Naive thymus-derived CD4-positive, alpha-beta T cell (primary cell): ENCODE results near the gene FSD1. TPM values are rescaled to one million over a fixed set of nuclear protein-coding genes. Genes with fewer than 3 reads are reported as not detected.

Experiments used
- ATAC-seq: fragments of 150-1000 bp; cut with Tn5 transposase; 2 replicates; pipeline ENCODE4 v1.10.0; 2021; ENCODE audit warnings: mild to moderate bottlenecking, moderate library complexity
- CTCF ChIA-PET: fragments of 350-600 bp; sonication (Branson Sonifier 250); formaldehyde crosslinking; loops from one replicate; lab custom pipeline; 2021; ENCODE audit warnings: antibody characterized with exemption; lab: Charles Lee
- POLR2A ChIA-PET: fragments of 350-600 bp; sonication (Branson Sonifier 250); formaldehyde crosslinking; loops from one replicate; lab custom pipeline; 2021; ENCODE audit warnings: antibody characterized with exemption, inconsistent platforms; lab: Charles Lee
- DNase-seq, 9 donors: peaks; one replicate each; pipeline versions ENCODE4 v3.0.0 to v3.0.0-alpha.2; 2020 to 2022; ENCODE audit warnings: mixed read lengths in 1 of 9
- H3K27ac ChIP-seq: one replicate; pipeline ENCODE4 v1.7.0; 2013; ENCODE audit warnings: mild to moderate bottlenecking, low read depth, low read length, moderate library complexity
- H3K27me3 ChIP-seq, 2 donors: one replicate each; pipeline ENCODE4 v1.7.0; 2013; ENCODE audit warnings: low read length in 2 of 2, mild to moderate bottlenecking in 2 of 2, moderate library complexity in 2 of 2; ENCODE audit not compliant: control insufficient read depth in 2 of 2, insufficient read depth in 2 of 2
- H3K36me3 ChIP-seq, 3 experiments: 1 replicate in 2 of 3; 2 replicates in 1 of 3; pipeline ENCODE4 v1.7.0; 2013; ENCODE audit warnings: low read length in 3 of 3, mild to moderate bottlenecking in 3 of 3, moderate library complexity in 1 of 3; ENCODE audit not compliant: insufficient read depth in 3 of 3, control insufficient read depth in 2 of 3
- H3K4me1 ChIP-seq, 2 donors: one replicate each; pipeline ENCODE4 v1.7.0; 2013; ENCODE audit warnings: low read length in 2 of 2, mild to moderate bottlenecking in 2 of 2, moderate library complexity in 1 of 2; ENCODE audit not compliant: control insufficient read depth in 2 of 2, insufficient read depth in 2 of 2
- H3K4me3 ChIP-seq: 2 replicates; pipeline ENCODE4 v1.7.0; 2013; ENCODE audit warnings: mild to moderate bottlenecking, low read length
- H3K9me3 ChIP-seq, 3 experiments: 1 replicate in 2 of 3; 2 replicates in 1 of 3; pipeline ENCODE4 v1.7.0; 2013; ENCODE audit warnings: low read length in 3 of 3; ENCODE audit not compliant: control insufficient read depth in 2 of 3
- H3K27ac Mint-ChIP-seq, 9 donors: one replicate each; pipeline ENCODE4 v1.8.0; 2020 to 2022; ENCODE audit warnings: mixed read lengths in 9 of 9, mild to moderate bottlenecking in 8 of 9, moderate library complexity in 5 of 9, inconsistent platforms in 2 of 9
- H3K27me3 Mint-ChIP-seq, 5 donors: one replicate each; pipeline ENCODE4 v1.8.0; 2021 to 2022; ENCODE audit warnings: mixed read lengths in 5 of 5, mild to moderate bottlenecking in 1 of 5
- H3K36me3 Mint-ChIP-seq, 5 donors: one replicate each; pipeline ENCODE4 v1.8.0; 2020 to 2022; ENCODE audit warnings: mixed read lengths in 5 of 5, mild to moderate bottlenecking in 3 of 5, inconsistent platforms in 1 of 5
- H3K4me1 Mint-ChIP-seq, 7 donors: one replicate each; pipeline ENCODE4 v1.8.0; 2020 to 2022; ENCODE audit warnings: mixed read lengths in 7 of 7, mild to moderate bottlenecking in 3 of 7, inconsistent platforms in 1 of 7
- H3K4me3 Mint-ChIP-seq, 10 donors: one replicate each; pipeline ENCODE4 v1.8.0; 2020 to 2022; ENCODE audit warnings: mild to moderate bottlenecking in 10 of 10, mixed read lengths in 10 of 10, moderate library complexity in 6 of 10, inconsistent platforms in 2 of 10
- H3K9me3 Mint-ChIP-seq, 11 donors: one replicate each; pipeline ENCODE4 v1.8.0; 2020 to 2022; ENCODE audit warnings: mixed read lengths in 11 of 11, mild to moderate bottlenecking in 4 of 11, inconsistent platforms in 1 of 11, moderate library complexity in 1 of 11
- intact Hi-C, 2 donors: fragments of 100-400 bp; cut with micrococcal nuclease; formaldehyde crosslinking; loops; one replicate each; pipeline ENCODE4 v1.15.1; 2023
- polyA plus RNA-seq, 2 donors: library from polyadenylated mRNA; unstranded; fragments of 300-500 nt; fragmentation: Illumina TruSeq; gene quantifications; one replicate each; pipeline ENCODE4 v1.2.3, GENCODE V29; 2021
- total RNA-seq, 6 experiments: library from RNA in 5 of 6; stranded (reverse) in 5 of 6; gene quantifications; 1 replicate in 5 of 6; 2 replicates in 1 of 6; pipeline ENCODE4 v1.2.3 and lab custom pipeline; 2021 to 2026

FSD1 gene
- total and polyA plus RNA-seq, 7 experiments from 2014 or later: 0.95 to 18.9 (median 2.3) TPM

DNA sequence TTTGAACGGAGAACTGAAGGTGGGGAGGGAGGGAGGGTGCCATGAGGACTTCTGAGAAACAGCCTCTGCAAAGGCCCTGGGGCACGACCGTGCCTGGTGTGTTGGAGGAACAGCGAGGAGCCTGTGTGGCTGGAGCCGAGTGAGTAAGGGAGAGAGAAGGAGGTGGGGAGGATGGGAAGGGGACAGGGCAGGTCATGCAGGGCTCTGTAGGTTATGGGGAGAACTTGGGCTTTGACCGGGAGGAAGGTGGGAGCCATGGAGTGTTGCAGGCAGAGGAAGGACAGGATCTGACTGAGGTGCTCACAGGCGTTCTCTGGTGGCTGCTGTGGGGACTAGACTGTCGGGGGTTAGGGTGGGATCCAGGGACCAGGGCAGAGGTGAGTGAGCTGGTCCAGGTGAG is 45.7 kb downstream of the FSD1 start:
- ChIA-PET POLR2A (no interaction called here), CTCF (interaction anchor here (0.7 to 1.7 kb wide), 3 partner anchors 29 to 123 kb away, joined by 3 to 8 read pairs (median 3); no protein-coding TSS in a partner anchor)
- Histone ChIP-seq H3K27ac (no peak overlapping the region), H3K4me3 (no peak overlapping the region), H3K4me1 (no peaks in the 10 kb centered on the region), H3K9me3 (no peaks in the 10 kb centered on the region), H3K36me3 (peaks cover 0 to 14% (median 0%) of the 10 kb centered on the region in 3 experiments), H3K27me3 (no peaks in the 10 kb centered on the region)
- Mint-ChIP-seq H3K4me1 (peaks cover 0 to 10% (median 7%) of the 10 kb centered on the region in 7 donors), H3K9me3 (no peaks in the 10 kb centered on the region), H3K27ac (peak overlapping the region in 1 of 9 donors; percentile 2), H3K4me3 (peak overlapping the region in 1 of 10 donors; percentile 16), H3K27me3 (no peaks in the 10 kb centered on the region), H3K36me3 (peaks cover 0 to 6% (median 3%) of the 10 kb centered on the region in 5 donors)
- ATAC-seq: no peak
- no peak for DNase-seq
- intact Hi-C loops: no loop called here

DNA sequence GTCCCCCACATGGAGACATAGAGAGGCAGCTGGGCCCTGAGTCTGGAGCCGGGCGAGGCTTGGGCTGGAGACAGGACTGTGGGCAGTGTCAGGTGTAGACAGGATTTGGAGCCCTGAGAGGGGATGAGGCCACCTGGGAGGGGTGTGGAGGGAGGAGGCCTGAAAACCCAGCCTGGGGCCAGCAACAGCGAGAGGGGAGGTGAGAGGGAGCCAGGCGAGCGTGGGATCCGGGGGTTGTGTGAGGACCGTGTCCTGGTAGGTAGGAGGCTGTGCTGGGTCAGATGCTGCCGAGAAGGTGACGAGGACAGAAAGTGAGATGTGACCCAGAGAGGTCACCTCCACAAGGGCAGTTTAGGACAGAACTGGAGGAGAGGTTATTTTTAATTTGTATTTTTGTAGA is 46.3 kb downstream of the FSD1 start:
- ChIA-PET CTCF (interaction anchor here (1.1 to 1.7 kb wide), 2 partner anchors 29 to 83 kb away, joined by 3 to 8 read pairs; no protein-coding TSS in a partner anchor), POLR2A (no interaction called here)
- H3K4me3 ChIP-seq: no peak overlapping the region
- no peaks in the 10 kb centered on the region for H3K4me1 ChIP-seq
- H3K27ac Mint-ChIP-seq: peak overlapping the region in 1 of 9 donors; percentile 2
- H3K27me3 ChIP-seq: no peaks in the 10 kb centered on the region
- H3K4me1 Mint-ChIP-seq: peaks cover 0 to 9% (median 3%) of the 10 kb centered on the region in 7 donors
- H3K36me3 ChIP-seq: peaks cover 0 to 12% (median 0%) of the 10 kb centered on the region in 3 experiments
- no peak overlapping the region for H3K27ac ChIP-seq
- intact Hi-C loops: no loop called here
- no peaks in the 10 kb centered on the region for H3K9me3 Mint-ChIP-seq
- ATAC-seq (no peak), DNase-seq (no peak)
- no peak overlapping the region for H3K4me3 Mint-ChIP-seq
- H3K9me3 ChIP-seq: no peaks in the 10 kb centered on the region
- H3K27me3 Mint-ChIP-seq: no peaks in the 10 kb centered on the region
- peaks cover 0 to 6% (median 3%) of the 10 kb centered on the region in 5 donors for H3K36me3 Mint-ChIP-seq

DNA sequence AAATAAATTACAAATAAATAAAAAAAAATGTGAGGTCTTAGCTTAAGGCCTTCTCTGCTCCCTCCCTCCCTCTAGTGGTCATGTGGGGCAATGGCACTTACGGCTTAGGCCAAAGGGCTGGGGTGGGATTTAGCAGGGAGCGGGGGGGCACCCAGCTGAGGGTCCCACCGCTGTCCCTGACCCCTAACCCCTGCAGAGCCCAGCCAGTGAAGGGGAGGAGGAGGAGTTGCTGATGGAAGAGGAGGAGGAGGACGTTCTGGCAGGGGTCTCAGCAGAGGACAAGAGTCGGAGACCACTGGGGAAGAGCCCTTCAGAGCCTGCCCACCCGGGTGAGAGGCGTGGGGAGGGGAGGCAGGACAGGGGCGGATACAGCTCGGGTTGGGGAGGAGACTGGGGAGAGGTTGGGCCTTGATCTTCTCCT is 48.3 kb downstream of the FSD1 start:
- H3K4me1 Mint-ChIP-seq: peaks cover 0 to 9% (median 0%) of the 10 kb centered on the region in 7 donors
- ChIA-PET POLR2A (interaction anchor here (0.7 to 2.3 kb wide), 4 partner anchors 9 to 90 kb away, joined by 3 to 14 read pairs (median 3); partner anchors contain the start of gene MPND), CTCF (interaction anchor here (0.7 to 2.8 kb wide), 15 partner anchors 9 to 119 kb away, joined by 3 to 51 read pairs (median 6); partner anchors contain the start of genes HDGFL2, MPND and YJU2)
- intact Hi-C loops: loop anchor here (1.0 kb wide), 1 partner anchor 85 kb away; no protein-coding TSS in a partner anchor
- H3K27ac Mint-ChIP-seq: peak overlapping the region in 3 of 9 donors; percentile 51 to 78 (median 76)
- Histone ChIP-seq H3K36me3 (peaks cover 0 to 8% (median 0%) of the 10 kb centered on the region in 3 experiments), H3K4me1 (no peaks in the 10 kb centered on the region), H3K4me3 (no peak overlapping the region), H3K27ac (no peak overlapping the region), H3K9me3 (no peaks in the 10 kb centered on the region), H3K27me3 (no peaks in the 10 kb centered on the region)
- DNase-seq (peak in 7 of 9 donors; percentile 31 to 72 (median 60)), ATAC-seq (peak; percentile 87)
- H3K36me3 Mint-ChIP-seq: peaks cover 0 to 4% (median 0%) of the 10 kb centered on the region in 5 donors
- H3K27me3 Mint-ChIP-seq: no peaks in the 10 kb centered on the region
- H3K9me3 Mint-ChIP-seq: no peaks in the 10 kb centered on the region
- no peak overlapping the region for H3K4me3 Mint-ChIP-seq

DNA sequence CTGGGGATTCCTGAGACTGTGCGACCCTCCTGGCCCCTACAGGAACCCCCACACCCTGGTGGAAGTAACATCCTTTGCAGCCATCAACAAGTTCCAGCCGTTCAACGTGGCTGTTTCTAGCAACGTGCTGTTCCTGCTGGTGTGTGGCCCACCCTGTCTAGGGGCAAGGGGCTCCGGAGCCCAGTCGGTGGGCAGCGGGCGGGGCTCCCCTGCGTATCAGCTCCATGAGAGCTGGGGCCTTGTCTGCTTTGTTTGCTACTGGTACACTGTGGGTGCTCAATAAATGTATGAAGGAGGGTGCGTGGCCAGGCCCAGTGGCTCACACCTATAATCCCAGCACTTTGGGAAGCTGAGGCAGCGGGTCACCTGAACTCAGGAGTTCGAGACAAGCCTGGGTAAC is 49.9 kb downstream of the FSD1 start:
- H3K27me3 Mint-ChIP-seq: no peaks in the 10 kb centered on the region
- CTCF ChIA-PET: interaction anchor here (0.7 to 1.7 kb wide), 5 partner anchors 34 to 99 kb away, joined by 3 to 6 read pairs (median 3); no protein-coding TSS in a partner anchor
- intact Hi-C loops: no loop called here

DNA sequence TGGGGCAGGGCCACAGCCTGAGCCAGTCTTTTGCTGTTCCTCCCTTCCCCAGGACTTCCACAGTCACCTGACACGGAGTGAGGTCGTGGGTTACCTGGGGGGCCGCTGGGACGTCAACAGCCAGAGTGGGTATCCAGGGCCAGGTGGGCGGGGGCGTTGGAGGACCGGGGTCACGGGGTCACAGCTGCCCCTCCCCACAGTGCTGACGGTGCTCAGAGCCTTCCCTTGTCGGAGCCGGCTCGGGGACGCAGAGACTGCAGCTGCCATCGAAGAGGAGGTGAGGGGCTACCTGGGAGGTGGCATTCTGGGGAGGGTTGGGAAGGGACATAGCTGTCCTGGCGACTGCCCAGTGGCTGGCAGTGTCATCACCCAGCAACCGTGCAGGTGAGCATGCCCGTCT is 50.5 kb downstream of the FSD1 start:
- Histone ChIP-seq H3K4me1 (no peaks in the 10 kb centered on the region), H3K9me3 (no peaks in the 10 kb centered on the region), H3K36me3 (peaks cover 0 to 25% (median 0%) of the 10 kb centered on the region in 3 experiments), H3K27me3 (no peaks in the 10 kb centered on the region), H3K4me3 (no peak overlapping the region), H3K27ac (no peak overlapping the region)
- CTCF ChIA-PET: interaction anchor here (0.7 to 1.7 kb wide), 3 partner anchors 35 to 88 kb away, joined by 3 to 6 read pairs (median 3); no protein-coding TSS in a partner anchor
- H3K27me3 Mint-ChIP-seq: no peaks in the 10 kb centered on the region
- peaks cover 0 to 9% (median 0%) of the 10 kb centered on the region in 7 donors for H3K4me1 Mint-ChIP-seq
- no peak overlapping the region for H3K4me3 Mint-ChIP-seq
- intact Hi-C loops: no loop called here
- DNase-seq (no peak), ATAC-seq (no peak)
- no peaks in the 10 kb centered on the region for H3K9me3 Mint-ChIP-seq
- H3K27ac Mint-ChIP-seq: no peak overlapping the region
- peaks cover 0 to 5% (median 0%) of the 10 kb centered on the region in 5 donors for H3K36me3 Mint-ChIP-seq
- POLR2A ChIA-PET: no interaction called here

More for the DNA sequence above, 49.9 kb downstream of the FSD1 start:
- ATAC-seq: no peak
- Histone ChIP-seq H3K4me3 (no peak overlapping the region), H3K27ac (no peak overlapping the region), H3K9me3 (no peaks in the 10 kb centered on the region), H3K36me3 (peaks cover 0 to 19% (median 0%) of the 10 kb centered on the region in 3 experiments), H3K27me3 (no peaks in the 10 kb centered on the region), H3K4me1 (no peaks in the 10 kb centered on the region)
- peaks cover 0 to 9% (median 0%) of the 10 kb centered on the region in 7 donors for H3K4me1 Mint-ChIP-seq
- no peak overlapping the region for H3K4me3 Mint-ChIP-seq
- POLR2A ChIA-PET: no interaction called here
- H3K9me3 Mint-ChIP-seq: no peaks in the 10 kb centered on the region
- DNase-seq: no peak
- no peak overlapping the region for H3K27ac Mint-ChIP-seq
- peaks cover 0 to 4% (median 0%) of the 10 kb centered on the region in 5 donors for H3K36me3 Mint-ChIP-seq

DNA sequence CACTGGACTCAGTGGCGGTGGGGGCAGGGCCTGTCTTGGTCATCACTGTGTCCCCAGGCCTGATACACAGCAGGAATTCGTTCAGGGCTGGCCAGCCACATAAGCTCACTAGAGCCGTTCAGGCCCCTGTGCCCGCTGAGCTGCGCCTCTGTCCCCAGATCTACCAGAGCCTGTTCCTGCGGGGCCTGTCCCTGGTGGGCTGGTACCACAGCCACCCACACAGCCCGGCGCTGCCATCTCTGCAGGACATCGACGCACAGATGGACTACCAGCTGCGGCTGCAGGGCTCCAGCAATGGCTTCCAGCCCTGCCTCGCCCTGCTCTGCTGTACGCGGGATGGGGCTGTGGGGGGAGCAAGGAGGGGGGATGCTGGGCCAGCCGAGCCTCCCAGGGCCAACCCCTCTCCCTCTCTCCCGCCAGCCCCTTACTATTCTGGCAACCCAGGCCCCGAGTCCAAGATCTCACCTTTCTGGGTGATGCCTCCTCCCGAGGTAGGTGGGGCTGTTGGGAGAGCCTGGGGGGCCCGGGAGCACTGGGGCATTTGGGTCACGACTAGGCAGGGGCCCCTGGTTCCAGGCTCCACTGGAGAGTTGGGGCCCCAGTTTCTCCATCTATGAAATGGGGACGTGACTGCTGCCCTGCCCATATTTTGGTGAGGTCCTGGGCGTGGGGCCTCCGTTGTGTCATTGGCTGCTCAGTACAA is 52.8 kb downstream of the FSD1 start:
- no peak overlapping the region for H3K4me3 Mint-ChIP-seq
- H3K9me3 ChIP-seq: no peaks in the 10 kb centered on the region
- H3K27me3 Mint-ChIP-seq: no peaks in the 10 kb centered on the region
- H3K36me3 ChIP-seq: peaks cover 0 to 45% (median 0%) of the 10 kb centered on the region in 3 experiments
- ChIA-PET POLR2A (interaction anchor here (0.6 kb wide), 1 partner anchor 13 kb away, joined by 3 read pairs; no protein-coding TSS in a partner anchor), CTCF (no interaction called here)
- H3K4me1 ChIP-seq: no peaks in the 10 kb centered on the region
- H3K4me3 ChIP-seq: no peak overlapping the region
- H3K9me3 Mint-ChIP-seq: no peaks in the 10 kb centered on the region
- peaks cover 0 to 9% (median 3%) of the 10 kb centered on the region in 5 donors for H3K36me3 Mint-ChIP-seq
- ATAC-seq: no peak
- H3K27me3 ChIP-seq: no peaks in the 10 kb centered on the region
- intact Hi-C loops: no loop called here
- peaks cover 0 to 5% (median 0%) of the 10 kb centered on the region in 7 donors for H3K4me1 Mint-ChIP-seq
- no peak for DNase-seq
- no peak overlapping the region for H3K27ac ChIP-seq
- no peak overlapping the region for H3K27ac Mint-ChIP-seq
